MG63 (cell line): ENCODE data around the gene SIK1. TPM values are rescaled to one million over a fixed set of nuclear protein-coding genes. Genes with fewer than 3 reads are reported as not detected.
"Not testable (repeated sequence)": the region's sequence is repeated elsewhere in the genome, so short reads cannot be mapped to it uniquely, and the experiment has no call there.

Experiments
- DNase-seq: peaks from one replicate; pipeline ENCODE4 v3.0.0-alpha.2; 2020
- H3K27me3 ChIP-seq: fragments of 250-450 bp; sonication (Bioruptor Pico); 2 replicates; pipeline ENCODE4 v1.5.1; 2020; ENCODE audit warnings: mild to moderate bottlenecking, moderate library complexity
- H3K36me3 ChIP-seq: fragments of 250-450 bp; sonication (Bioruptor Pico); 2 replicates; pipeline ENCODE4 v1.5.1; 2020; ENCODE audit warnings: mild to moderate bottlenecking, moderate library complexity
- H3K4me3 ChIP-seq: fragments of 250-450 bp; sonication (Bioruptor Pico); 2 replicates; pipeline ENCODE4 v1.5.1; 2020; ENCODE audit warnings: mild to moderate bottlenecking, moderate library complexity
- H3K9me3 ChIP-seq: fragments of 250-450 bp; sonication (Bioruptor Pico); 2 replicates; pipeline ENCODE4 v1.5.1; 2020; ENCODE audit warnings: mild to moderate bottlenecking, moderate library complexity
- total RNA-seq: library from RNA; depleted of rRNA; stranded (reverse); fragments of >200 nt; shearing (Covaris generic); gene quantifications from 2 replicates; pipeline ENCODE4 v1.2.3, GENCODE V29; 2014; ENCODE audit warnings: low replicate concordance

SIK1 gene
- total RNA-seq, 1 experiment from 2014 or later, result not detected

- not testable (repeated sequence) for H3K36me3 ChIP-seq, H3K27me3 ChIP-seq, H3K9me3 ChIP-seq, DNase-seq, H3K4me3 ChIP-seq
Observed at GRCh38 chr21:43446277-43446932, 19.5 kb upstream of the SIK1 start.

GRCh38 chr21:43444524-43444923 lies 17.6 kb upstream of the SIK1 start:
- not testable (repeated sequence) for H3K36me3 ChIP-seq, DNase-seq, H3K4me3 ChIP-seq, H3K9me3 ChIP-seq, H3K27me3 ChIP-seq

DNA sequence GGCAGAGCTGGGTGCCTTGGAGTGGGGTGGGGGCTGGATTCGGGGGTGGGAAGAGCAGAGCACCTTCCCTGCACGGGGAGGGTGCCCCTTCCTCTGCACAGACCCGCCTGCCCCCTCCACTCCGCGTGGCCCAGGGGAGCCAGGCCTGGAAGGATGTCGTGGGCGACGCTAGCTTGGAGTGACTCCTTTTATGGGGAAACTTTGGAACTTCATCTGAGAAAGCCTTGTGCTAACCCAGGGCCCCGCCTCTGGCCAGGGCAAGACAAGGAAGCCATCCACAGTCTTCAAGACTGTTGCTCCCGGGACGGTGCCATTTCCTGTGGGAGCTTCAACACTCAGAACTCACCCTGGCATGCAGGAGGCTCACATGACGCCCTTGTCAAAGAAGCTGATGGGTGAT lies 15.6 kb upstream of the SIK1 start:
- H3K4me3 ChIP-seq, DNase-seq, H3K9me3 ChIP-seq, H3K36me3 ChIP-seq, H3K27me3 ChIP-seq: not testable (repeated sequence)

GRCh38 chr21:43440835-43441727 lies 14.2 kb upstream of the SIK1 start:
- not testable (repeated sequence) for DNase-seq, H3K4me3 ChIP-seq, H3K9me3 ChIP-seq, H3K36me3 ChIP-seq, H3K27me3 ChIP-seq

DNA sequence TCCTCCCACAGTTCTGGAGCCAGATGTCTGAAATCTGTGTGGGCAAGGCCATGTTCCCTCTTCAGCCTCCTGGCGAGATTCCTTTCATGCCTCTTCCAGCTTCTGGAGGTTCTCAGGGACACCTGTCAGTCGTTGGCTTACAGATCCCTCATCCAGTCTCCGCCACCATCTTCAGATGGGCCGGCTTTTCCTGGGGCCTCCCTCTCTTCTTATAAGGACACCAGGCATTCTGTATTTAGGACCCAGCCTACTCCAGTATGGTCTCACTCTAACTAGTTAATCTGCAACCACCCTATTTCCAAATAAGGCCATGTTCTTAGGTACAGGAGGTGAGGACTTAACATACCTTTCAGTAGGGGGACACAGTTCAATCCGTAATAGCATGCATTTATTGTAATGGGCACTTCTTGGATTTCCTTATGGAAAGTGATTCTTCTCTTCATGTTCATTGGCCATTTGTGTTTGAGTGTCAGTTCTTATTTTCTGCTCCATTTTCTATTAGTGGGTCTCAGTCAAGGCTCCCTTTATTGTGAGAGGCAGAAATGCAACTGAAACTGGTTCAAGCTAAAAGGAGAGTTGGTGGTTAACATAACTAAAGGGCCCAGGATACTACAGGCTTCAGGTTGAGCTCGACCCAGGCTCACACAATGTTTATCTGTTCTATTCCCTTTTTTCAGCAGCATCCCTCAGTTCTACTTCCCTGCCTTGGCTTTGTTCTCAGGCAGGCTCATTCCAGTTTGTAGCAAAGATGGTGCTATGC lies 12.6 kb upstream of the SIK1 start:
- not testable (repeated sequence) for H3K27me3 ChIP-seq, H3K9me3 ChIP-seq, H3K36me3 ChIP-seq, DNase-seq, H3K4me3 ChIP-seq

- not testable (repeated sequence) for H3K27me3 ChIP-seq, H3K4me3 ChIP-seq, H3K9me3 ChIP-seq, DNase-seq, H3K36me3 ChIP-seq
Observed at GRCh38 chr21:43436272-43436671, 9.3 kb upstream of the SIK1 start.

GRCh38 chr21:43433340-43434136 lies 6.6 kb upstream of the SIK1 start:
- not testable (repeated sequence) for H3K27me3 ChIP-seq, DNase-seq, H3K9me3 ChIP-seq, H3K36me3 ChIP-seq, H3K4me3 ChIP-seq

DNA sequence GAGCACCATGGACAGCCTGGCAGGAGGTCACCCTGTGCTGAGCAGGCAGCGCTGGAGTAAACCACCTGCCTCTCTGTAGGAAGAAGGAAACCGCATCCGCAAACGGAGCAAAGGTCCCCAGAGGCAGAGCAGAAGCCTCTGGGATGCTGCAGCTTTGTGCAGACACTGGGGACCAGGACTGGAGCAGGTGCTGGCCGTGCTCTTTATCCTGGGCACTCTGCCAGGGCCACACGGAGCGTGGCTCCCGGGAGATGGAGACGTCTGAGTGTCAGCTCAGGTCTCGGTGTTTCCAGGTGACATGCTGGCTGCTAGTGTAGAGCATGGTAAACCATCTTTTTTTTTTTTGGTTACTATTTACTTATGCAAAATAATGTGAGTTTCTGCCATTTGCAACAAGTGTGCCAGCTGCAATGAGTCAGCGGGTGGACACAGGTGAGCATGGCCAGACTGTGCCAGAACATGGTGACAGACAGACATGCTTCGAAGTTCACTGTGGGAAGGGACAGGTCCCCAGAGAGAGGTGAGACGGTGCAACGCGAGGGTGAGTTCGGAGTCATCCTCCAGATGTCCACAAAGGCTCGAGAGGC lies 4.0 kb upstream of the SIK1 start:
- not testable (repeated sequence) for H3K4me3 ChIP-seq, H3K27me3 ChIP-seq, H3K9me3 ChIP-seq, DNase-seq, H3K36me3 ChIP-seq

- H3K36me3 ChIP-seq, H3K9me3 ChIP-seq, H3K4me3 ChIP-seq, DNase-seq, H3K27me3 ChIP-seq: not testable (repeated sequence)
Observed at GRCh38 chr21:43428964-43429363, 2.0 kb upstream of the SIK1 start.

DNA sequence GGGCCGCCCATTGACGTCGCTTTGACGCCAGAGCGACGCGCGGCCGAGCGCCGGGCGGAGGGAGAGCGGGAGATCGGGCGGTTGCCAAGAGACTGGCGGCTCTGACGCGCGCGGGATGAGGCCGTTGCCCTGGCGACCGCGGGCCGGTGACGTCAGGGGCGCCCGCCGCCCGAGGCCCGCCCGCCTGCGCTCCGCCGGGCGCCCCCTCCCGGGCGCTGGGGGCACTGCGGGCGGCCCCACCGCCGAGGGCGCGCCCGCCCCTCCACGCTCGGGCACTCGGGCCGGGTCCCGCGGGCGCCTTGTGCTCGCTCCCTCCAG lies 270 bp upstream of the SIK1 start:
- H3K36me3 ChIP-seq, H3K4me3 ChIP-seq, DNase-seq, H3K27me3 ChIP-seq, H3K9me3 ChIP-seq: not testable (repeated sequence)

GRCh38 chr21:43426004-43426403 lies 927 bp downstream of the SIK1 start:
- H3K9me3 ChIP-seq, H3K27me3 ChIP-seq, DNase-seq, H3K4me3 ChIP-seq, H3K36me3 ChIP-seq: not testable (repeated sequence)

DNA sequence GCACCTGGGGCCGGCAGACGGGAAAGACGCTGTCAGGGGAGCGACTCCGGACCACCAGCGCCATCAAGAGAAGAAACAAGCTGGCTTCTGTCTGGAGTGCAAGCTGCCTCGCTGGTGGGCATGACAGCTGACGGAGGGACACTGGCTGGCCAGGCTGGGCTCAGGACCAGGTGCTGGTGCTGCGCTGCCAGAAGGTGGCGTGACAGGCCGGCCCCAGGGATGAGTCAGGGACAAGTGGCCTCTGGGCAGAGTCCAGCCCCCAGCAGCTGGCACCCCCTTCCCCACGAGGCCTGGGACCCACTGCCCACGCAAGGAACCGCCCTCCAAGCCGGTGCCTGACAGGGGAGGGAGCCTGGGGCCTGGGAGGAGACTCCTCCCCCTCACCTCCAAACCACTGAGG lies 7.5 kb downstream of the SIK1 start:
- not testable (repeated sequence) for H3K9me3 ChIP-seq, H3K4me3 ChIP-seq, DNase-seq, H3K27me3 ChIP-seq, H3K36me3 ChIP-seq

DNA sequence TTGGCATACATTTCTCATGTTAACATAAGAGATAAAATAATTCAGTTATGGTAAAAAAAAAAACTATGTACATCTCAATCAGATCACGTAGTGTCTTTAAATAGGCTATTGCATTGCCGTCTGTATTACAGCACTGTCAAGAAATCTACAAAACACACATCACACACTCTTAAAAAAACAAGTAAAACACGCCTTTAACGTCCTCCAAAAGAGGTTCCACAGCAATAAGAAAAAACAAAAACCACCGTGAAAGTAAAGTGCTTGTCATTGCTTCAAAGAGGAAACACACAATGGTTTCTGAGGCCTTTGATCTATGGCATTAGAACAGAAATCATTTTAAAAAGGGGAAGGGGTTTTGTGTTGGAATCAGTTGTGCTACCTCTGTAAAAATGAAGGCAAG lies 12.4 kb downstream of the SIK1 start:
- H3K36me3 ChIP-seq, H3K4me3 ChIP-seq, H3K27me3 ChIP-seq, DNase-seq, H3K9me3 ChIP-seq: not testable (repeated sequence)

GRCh38 chr21:43412020-43412788 lies 14.7 kb downstream of the SIK1 start:
- H3K9me3 ChIP-seq, H3K4me3 ChIP-seq, H3K27me3 ChIP-seq, H3K36me3 ChIP-seq, DNase-seq: not testable (repeated sequence)

DNA sequence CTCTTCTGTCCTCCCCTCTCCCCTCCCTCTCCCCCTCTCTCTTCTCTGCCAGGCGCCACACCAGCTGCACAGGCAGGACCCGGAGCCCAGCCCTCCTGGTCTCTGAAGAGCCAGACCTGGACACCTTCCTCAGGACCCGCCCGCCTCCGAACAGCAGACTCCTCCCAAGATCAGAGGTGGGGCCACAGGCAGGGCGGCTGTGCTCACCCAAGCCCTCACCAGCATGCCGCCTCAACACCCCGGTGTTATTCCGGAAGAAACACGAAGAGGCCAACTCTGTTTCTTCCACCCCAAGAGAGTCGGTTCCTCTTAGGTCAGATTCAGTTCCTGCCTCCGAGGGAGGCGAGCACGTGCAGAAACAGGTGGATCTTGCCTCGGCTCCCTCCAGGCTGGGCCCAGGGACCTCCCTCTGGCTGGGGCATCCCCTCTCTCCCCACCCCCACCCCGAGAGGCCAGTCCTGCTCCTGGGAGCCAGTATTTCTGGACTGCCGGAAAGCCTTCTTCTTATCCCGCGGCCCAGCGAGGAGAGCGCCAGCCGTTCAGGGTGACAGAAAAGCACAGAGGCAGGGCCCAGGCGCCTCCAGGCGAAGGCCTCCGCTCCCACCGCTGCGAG lies 16.4 kb downstream of the SIK1 start:
- H3K36me3 ChIP-seq, H3K27me3 ChIP-seq, H3K9me3 ChIP-seq, DNase-seq, H3K4me3 ChIP-seq: not testable (repeated sequence)

GRCh38 chr21:43407139-43407538 lies 19.8 kb downstream of the SIK1 start:
- not testable (repeated sequence) for DNase-seq, H3K9me3 ChIP-seq, H3K27me3 ChIP-seq, H3K4me3 ChIP-seq, H3K36me3 ChIP-seq
